Tongue (tissue), 2 donors: ENCODE results near the gene SLC23A2. TPM values are rescaled to one million over a fixed set of nuclear protein-coding genes. Genes with fewer than 3 reads are reported as not detected.
"Not testable (repeated sequence)": the region's sequence is repeated elsewhere in the genome, so short reads cannot be mapped to it uniquely, and the experiment has no call there.

Experiments
- DNase-seq: peaks from one replicate; pipeline ENCODE4 v3.0.0-alpha.2; 2015
- total RNA-seq: library from RNA; depleted of rRNA; stranded (reverse); fragments of >200 nt; gene quantifications from one replicate; pipeline ENCODE4 v1.2.3, GENCODE V29; 2014

The SLC23A2 gene
- total RNA-seq, 1 donor from 2014 or later: 14.1 TPM

DNA sequence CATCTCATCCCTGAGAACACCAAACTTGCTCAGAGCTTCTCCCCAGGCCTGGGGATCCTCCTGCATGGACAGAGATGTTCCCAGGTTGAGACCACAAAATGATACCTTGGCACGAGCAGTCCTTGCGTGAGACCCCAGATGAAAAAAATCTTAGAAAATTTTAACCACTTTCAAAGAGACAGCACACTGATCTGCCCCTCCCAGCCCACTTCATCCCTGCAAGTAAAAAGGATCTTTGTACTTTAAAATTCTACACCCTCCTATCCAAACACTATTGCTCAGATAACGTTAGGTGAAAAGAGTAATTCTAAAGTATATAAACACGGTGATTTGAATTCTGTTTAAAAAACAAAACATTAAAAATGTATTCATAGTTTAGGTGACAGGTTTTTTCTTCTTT lies 98.5 kb downstream of the SLC23A2 start:
- DNase-seq: no peak

DNA sequence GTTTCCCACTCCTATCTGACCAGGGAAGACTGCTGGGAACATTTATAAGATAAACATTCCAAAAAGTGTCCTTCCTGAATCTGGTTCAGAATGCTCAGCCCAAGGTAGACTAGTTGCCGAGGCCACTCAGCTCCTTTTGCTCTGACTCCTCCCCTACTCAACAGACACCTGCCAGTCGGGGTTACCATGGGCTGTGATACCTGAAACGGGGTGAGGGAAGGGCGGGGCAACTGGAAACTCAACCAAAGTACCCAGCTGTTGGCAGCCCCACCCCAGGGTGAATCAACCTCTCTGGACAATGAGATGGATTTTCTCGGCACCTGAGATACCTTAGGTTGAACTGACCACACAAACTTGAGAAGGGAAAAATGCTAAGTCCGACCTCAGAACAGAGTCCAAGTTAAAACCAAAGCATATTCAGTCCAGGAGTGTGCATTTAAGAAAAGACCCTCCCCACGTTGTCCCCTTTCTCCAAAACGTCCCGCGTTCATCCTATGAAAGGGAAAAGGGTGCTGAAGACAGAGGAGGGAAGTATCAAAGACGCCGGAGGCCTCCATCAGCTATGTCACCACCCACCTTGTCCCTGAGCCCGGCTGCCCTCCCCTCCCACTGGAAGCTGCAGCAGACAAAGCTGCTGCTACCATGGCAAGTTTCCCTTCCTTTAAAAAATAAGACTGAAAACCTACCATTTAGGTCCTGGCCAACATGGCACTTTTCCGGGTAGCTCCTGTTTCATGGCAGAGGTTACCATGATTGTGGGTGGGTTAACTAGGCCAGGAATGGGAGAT lies 100.1 kb downstream of the SLC23A2 start:
- no peak for DNase-seq

DNA sequence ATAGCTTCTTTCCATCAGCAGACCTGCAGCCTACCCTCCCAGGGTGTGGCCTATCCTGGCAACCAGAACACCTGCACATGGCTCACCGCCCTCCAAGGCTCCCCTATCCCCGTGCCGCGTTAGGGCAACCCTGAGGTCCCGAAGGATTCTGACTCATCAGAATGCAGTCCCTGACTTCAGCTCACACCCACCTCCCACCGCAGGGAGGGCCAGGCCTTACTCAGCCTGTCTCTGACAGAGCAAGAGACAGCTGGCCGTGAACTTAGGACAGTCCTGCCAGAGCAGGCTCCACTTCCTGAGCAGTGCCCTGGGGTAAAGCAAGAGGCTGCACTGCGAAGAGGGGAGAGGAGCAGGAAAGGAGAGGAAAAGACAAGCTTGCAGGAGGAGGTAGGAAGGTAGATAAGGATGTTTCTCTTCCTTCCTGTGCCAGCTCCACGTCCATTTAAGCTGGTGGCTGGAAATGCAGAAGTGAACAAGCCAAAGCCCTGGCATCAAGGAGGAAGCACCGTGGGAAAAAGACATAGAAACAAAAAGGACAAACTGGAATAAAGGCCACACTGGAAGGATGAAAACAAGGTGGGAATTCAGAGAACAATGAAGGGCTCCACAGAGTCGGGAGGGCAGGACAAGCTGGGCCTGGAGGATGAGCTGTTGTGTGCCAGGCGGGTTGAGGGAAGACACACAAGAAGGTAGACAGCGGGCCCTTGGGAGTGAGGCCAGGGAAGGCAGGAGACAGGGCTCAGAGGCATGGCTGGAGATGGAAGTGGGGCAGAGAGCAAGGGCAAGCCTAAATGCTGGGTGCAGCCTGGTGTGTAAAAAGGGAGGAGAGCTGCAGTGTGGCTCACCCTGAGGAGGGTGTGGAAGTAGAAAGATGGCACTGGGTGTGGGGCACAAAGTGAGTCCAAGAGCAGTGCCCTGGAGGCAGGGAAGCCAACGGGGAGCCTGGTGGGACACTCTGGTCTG lies 102.7 kb downstream of the SLC23A2 start:
- DNase-seq: no peak

DNA sequence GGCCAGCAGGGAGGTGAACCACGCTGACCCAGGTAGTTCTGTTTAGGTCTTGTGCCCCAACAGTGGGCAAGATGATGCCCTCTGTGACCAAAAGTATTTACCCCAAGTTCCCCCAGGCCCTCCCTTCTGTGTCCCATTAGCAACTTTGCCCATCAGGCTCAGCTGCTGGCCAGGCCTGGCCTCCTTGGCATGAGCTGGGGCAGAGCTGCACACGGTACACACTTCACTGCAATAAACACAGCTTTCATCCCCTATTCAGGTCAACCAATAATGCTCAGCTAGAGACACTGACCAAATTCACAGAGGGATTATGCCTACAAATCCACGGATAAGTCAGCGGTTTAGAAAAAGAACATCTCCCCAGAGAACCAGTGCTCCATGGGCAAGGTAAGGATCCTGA lies 103.7 kb downstream of the SLC23A2 start:
- no peak for DNase-seq

DNA sequence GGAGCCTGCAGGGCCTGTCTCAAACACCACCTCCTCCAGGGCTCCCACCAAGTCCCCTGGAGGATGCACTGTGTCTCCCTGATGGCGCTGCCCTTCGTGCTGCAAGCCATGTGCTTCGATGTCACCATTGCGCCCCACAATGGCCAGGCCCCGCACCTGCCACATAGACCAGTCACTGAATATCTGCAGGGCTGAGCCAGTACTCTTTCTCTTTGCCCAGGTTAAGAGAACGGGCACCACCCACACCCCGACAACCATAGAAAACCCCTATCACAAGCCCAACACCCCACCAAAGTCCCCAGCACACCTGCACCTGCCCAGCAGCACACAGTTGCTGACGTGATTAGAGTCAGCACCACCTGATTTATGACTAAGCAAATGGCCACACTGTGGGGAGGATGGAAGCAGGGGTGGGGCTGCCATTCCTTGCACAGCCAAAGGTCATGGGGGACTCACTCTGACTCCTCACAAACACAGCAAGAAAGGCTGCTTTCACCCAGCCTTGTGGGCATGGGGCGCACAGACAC lies 104.3 kb downstream of the SLC23A2 start:
- no peak for DNase-seq

DNA sequence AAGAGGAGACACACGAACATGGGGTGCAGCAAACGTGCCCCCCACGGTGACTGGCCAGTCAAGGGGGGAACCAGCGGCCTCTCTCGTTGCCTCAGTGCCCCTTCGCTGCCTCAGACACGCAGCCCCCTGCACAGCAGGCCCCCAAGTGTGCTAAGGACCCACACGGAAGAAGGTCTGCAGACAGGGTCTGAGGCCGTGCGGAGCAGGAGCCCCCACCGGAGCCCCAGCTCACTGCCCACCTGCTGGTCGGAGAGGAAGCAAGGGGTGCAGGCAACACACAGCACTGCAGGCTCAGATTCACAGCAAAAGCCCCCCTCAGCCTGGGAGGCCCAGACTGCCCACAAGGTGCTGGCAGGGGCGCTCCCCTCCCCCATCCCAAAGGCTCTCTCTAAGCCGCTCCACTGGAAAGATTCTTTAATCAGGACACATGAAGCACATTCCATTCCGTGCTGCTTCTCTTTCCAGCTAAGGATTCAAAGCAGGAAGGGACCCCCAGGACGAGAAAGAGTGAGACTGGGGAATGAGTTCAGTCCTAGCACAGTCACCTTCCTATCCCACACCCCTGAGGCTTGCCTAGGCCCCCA lies 105.1 kb downstream of the SLC23A2 start:
- no peak for DNase-seq

DNA sequence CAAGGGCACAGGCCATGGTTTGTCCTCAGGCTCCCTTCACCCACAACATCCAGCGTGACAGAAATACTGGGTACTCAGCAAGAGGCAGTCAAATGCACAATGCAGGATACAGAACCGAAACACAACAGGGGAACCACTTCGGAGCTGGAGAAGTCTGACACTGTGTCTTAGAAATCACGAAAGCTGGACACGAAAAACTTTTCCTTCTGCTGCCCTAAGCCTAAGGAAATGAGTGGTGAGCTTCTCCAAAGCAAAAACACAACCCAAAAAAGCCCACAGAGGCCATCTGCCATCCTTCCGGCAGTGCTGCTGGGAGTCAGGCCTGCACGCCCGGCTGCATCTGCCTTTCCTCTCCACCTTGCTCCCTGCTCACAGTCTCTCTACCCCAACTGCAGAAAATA lies 106.3 kb downstream of the SLC23A2 start:
- no peak for DNase-seq

DNA sequence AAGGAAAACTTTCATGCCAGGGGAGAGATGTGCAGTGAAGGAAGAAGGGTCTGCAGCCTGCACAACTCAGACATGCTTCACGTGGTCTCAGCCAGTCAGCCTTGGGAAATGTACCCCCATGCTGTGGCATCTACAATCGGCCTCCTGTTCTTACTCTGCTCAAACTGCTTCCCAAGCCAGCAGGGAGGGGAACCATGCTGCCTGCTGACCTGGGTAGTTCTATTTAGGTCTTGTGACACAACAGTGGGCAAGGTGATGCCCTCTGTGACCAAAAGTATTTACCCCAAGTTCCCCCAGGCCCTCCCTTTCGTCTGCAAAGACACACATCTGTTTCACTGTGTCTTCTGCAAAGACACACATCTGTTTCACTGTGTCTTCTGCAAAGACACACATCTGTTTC lies 106.9 kb downstream of the SLC23A2 start:
- DNase-seq: no peak

DNA sequence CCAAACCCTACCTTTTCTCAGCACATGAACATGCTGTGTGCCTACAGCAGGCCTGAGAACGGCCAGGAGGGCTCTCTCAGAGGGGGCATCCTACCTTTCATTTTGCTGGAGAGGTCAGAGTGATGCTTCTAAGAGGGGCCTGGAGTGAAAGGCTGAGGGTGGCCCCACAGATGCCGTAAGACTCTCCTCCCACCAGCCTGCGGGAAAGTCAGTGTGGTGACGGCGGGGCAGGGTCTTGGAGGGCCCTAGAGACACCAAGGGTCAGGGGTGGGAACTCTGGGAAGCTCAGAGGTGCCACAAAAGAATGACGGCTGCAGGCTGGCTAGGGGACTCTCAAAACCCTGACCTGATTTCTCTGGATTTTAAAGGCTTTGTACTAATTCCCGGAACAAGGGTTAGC lies 107.6 kb downstream of the SLC23A2 start:
- DNase-seq: no peak

DNA sequence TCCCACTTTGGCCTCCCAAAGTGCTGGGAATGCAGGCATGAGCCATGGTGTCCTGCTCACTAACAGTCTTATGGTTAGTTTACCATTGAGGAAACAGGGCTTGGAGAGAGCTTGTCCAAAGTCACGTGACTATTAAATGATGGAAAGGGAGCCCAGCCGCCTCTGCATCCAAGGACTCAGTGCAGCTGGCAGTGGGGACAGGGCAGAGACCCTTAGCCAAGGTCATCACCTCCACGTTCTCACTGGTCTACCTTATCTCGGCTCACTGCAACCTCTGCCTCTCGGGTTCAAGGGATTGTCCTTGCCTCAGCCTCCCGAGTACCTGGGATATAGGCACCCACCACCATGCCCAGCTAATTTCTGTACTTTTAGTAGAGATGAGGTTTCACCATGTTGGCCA lies 109.3 kb downstream of the SLC23A2 start:
- DNase-seq: no peak

DNA sequence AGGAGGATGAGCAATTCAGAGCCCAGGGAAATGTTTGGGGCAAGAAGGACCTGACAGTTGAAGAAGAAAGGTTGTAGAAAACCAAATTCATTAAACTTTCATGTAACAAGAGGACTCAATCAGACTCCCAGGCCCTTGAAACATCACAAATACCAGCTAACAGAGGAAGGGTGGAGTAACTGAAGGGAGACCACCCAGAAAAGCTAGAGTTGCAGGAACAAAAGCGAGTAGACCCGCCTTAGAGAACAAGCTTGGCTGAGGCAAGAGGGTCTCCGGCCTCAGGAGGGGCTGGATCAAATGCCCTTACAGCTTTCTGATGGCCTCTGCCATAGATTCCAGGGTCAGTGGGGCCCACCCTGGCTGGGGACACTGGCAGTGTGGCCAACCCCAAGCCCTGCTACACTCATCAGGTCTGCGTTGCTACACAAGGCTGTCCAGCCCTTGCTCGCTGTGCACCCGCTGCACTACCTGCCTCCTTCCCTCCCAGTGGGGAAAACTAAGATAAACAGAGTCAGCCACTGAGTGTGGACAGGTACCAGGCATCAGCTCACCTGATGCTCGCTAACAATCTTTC lies 110.0 kb downstream of the SLC23A2 start:
- no peak for DNase-seq

DNA sequence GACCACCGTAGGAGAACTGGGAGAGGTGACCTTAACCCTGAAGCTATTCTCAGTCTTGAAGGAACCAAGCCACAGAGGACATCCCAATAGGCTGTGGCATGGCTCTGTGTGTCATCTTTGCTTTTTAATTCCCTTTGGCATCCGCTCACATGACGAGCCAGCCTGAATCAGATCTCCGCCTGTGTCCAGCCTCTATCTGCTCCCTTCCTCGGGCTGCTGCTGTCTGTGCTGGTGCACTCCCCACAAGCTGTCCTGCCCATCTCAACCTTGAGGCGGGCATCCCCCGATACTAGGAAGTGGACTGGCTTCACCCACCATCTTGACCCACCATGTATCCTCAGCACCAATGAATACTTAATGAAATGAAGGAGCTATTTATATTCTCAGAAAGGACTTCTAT lies 111.9 kb downstream of the SLC23A2 start:
- DNase-seq: no peak

DNA sequence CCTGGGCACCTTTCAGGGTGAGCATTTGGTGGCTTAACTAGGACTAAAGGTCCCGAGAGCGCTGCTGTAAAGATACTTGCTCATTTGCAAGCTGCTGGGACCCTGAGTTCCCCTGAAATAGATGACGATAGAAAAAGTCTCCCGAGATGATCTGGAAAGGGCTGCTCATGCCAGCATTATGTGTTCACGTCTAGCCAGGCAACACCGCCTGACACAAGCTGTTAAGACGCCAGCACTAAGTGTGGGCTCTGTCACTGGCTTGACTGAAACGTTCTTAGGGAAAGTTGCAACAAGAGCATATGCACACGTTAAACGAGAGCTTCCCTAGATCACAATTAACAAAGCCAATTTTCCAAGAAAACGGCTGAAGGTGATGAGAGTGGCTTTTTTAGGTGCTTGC lies 113.7 kb downstream of the SLC23A2 start:
- DNase-seq: no peak

DNA sequence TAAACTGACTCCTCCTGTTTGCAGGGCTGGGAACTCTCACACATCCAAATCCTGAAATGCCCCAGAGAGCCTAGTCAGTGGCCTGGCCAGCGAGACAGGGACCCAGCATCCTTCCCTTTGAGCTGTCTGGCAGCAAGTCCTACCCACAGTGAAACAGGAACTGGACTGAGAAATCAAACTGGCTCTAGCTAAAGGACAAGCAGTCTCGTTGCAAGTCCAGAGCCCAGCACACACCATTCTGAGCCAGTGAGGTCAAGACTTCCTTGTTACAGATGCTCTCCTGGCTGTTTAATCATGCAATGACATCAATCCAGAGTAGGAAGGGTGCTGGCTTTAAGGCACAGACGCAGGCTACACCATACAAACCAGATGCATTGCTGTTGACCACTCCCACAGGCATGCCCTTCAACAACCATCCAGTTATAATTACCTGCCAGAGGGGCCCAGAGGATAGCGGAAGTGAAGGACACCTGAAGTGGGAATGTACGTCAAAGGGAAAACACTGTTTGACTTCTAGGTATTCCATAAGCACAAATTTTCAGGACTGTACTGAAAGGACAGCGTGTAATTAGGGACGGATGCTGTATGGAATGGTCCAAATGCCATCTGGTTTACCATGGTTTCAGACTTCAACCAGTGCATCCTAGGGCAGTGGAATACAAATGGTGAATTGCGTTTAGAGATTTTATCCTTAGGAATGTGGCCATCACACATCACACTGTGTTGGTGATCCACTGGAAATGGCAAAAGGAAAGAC lies 114.4 kb downstream of the SLC23A2 start:
- DNase-seq: no peak

DNA sequence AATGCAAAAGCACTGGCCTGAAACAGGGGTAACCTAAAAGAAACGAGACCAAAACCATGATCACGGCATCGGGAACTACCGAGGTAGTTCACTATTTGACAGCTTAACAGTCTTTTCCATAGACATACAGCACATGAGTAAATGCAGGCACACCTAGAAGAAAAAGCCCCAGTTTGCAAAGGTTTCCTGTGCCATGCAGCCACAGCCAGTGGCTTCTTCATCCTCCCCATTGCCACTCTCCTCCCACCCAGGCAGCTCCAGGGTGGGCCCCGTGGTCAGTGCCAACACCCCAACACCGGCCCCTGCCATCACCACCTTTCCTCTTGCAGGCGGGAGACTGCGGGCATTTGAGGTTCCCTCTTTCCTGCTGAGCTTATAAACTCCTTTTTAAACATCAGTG lies 115.4 kb downstream of the SLC23A2 start:
- DNase-seq: no peak

DNA sequence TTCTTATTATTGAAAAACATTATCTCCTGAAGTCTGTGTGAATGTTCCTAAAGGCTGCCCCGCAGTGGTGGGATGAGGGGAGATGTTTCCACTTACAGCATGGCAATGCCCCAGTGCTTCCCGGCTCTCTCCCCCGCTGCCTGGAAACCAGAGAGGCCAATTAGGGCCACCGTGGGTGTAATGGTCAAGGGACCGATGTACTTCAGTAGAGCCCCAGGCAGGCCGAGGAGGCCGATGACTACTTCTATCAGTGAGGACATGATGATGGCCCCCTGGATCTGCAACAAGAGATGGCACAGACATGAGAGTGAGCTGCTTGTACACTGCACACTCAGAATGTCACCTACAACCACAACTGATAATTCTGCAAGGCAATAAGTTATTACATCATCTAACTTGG lies 117.8 kb downstream of the SLC23A2 start:
- no peak for DNase-seq

DNA sequence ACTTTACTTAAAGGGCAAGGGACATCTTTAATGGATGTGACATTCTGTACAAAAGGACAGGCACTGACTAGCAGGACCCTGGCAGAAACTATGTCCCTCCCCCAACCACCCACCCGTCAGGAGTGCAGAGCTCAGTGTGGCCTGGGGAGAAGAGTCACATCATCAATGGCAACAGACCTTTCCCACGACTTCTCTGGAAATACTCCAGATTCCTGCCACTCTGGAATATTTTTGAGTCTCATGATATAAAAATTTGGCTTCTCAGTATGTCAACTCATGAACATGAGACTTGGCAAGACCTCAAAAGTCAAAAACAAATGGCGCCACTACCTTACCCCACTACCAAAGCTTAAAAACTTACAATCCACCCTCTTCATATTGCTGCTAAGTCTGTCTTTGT lies 118.3 kb downstream of the SLC23A2 start:
- DNase-seq: no peak

DNA sequence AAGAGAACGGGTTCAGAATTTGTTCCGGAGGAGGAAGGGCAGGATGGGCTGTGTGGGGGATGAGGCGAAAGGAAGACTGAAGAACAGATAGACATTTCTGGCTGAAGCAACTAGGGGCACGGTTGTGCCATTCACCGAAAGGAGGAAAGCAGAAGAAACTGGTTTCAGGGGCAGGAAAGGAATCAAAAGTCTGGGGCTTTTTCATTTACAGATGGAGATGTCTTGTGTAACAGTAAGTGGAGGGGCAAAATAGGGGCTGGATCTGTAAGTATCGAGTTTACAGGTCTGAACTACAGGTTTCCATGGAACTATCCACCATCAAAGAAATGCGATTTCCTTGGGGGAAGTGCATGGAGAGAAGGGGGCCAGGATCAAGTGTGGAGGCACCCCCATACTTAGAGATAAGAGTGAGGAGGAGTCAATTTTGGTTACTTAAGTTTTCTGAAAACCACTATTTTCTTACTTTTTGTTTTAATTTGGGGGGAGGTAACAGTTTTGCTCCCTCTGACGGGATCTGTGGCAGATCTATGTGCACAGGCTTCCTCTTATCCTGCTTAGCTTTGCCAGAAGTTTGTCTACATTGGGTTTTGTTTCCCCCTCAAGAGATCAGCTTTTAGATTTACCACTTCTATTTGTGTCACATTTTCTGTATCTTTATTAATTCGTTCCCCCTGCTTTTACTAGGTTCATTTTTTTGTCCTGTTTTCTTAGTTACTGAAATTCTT lies 120.1 kb downstream of the SLC23A2 start:
- no peak for DNase-seq

DNA sequence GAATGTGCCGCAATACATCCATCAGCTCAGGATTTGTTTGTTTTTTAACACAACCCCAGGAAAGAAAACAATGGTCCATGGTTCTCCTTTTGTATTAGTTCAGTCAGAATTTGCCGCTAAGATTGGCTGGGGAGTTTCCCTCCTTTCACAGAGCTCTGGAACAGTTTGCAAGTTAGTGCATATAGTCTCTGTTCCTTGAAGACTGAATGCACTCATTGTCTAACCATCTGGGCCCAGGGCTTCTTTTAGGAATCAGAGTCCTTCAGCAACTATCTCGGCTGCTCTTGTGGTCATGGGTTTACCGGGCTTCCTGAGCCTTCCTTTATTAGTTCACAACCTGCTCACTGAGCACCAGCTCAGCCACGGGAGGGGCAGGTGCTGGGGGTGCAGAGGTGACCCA lies 121.3 kb downstream of the SLC23A2 start:
- DNase-seq: no peak

DNA sequence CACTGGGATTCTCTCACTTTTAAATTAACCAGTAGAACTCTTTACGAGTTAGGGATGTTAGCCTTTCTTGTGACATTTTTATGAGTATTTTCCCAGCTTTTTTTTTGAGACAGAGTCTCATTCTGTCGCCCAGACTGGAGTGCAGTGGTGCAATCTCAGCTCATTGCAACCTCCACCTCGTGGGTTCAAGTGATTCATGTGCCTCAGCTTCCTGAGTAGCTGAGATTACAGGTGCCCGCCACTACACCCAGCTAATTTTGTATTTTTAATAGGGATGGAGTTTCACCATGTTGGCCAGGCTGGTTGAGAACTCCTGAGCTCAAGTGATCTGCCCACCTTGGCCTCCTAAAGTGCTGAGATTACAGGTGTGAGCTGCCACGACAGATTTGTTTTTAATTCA lies 123.2 kb downstream of the SLC23A2 start:
- DNase-seq: not testable (repeated sequence)

DNA sequence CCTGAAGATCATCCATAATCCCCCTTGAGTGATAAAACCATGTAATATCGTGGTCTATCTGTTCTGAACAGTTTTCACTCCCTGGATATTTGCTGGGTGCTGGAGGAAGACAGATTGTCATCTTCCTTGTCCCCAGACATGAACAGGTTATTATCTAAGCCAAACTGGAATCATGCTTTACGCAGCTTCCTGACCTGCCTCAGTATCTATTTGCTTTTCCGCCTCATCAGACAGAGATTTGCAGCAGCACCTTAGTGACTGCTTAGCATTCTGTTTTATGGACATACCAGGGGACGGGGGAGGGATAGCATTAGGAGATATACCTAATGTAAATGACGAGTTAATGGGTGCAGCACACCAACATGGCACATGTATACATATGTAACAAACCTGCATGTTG lies 124.6 kb downstream of the SLC23A2 start:
- no peak for DNase-seq
